GM12875 (cell line): Measurements from ENCODE around the gene PRKCZ.

Source experiments
- H3K4me3 ChIP-seq: one replicate; pipeline ENCODE4 v1.5.1; 2011; ENCODE audit warnings: low read depth, low read length, control low read depth
- TF ChIP-seq, protein P1 (sequence below): IDR thresholded peaks from 2 replicates; pipeline ENCODE4 v1.5.1; 2011; ENCODE audit warnings: low read depth, mild to moderate bottlenecking, control low read depth, inconsistent platforms, low read length, moderate library complexity, borderline replicate concordance; ENCODE audit not compliant: insufficient read depth

Gene PRKCZ

GRCh38 chr1:2156866-2157265 lies 106.7 kb downstream of the PRKCZ start:
- no peak overlapping the region for H3K4me3 ChIP-seq
- TF ChIP-seq, protein P1, sequence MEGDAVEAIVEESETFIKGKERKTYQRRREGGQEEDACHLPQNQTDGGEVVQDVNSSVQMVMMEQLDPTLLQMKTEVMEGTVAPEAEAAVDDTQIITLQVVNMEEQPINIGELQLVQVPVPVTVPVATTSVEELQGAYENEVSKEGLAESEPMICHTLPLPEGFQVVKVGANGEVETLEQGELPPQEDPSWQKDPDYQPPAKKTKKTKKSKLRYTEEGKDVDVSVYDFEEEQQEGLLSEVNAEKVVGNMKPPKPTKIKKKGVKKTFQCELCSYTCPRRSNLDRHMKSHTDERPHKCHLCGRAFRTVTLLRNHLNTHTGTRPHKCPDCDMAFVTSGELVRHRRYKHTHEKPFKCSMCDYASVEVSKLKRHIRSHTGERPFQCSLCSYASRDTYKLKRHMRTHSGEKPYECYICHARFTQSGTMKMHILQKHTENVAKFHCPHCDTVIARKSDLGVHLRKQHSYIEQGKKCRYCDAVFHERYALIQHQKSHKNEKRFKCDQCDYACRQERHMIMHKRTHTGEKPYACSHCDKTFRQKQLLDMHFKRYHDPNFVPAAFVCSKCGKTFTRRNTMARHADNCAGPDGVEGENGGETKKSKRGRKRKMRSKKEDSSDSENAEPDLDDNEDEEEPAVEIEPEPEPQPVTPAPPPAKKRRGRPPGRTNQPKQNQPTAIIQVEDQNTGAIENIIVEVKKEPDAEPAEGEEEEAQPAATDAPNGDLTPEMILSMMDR = no peak

GRCh38 chr1:2157856-2158255 lies 107.6 kb downstream of the PRKCZ start:
- H3K4me3 ChIP-seq = no peak overlapping the region
- TF ChIP-seq, protein P1 = no peak

DNA sequence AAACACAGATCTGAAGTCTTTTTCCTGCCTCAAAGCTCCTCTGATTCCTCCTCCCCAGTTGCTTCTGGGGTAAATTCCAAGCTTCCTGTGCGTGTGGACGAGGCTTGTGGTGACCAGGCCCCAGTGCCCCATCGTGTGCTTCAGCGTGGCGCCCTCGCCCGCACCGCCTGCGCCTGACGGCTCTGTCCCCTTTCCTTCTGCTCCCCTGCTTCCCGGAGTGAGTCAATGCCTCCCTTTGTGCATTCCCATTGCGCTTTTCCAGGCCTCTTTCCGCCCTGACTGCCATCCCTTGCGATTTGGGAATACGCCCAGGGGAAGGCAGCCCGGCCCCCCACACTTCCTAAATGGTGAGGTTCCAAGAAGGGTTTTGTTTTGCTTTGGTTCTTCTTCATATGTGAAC lies 108.1 kb downstream of the PRKCZ start:
- no peak overlapping the region for H3K4me3 ChIP-seq
- TF ChIP-seq, protein P1 = no peak

DNA sequence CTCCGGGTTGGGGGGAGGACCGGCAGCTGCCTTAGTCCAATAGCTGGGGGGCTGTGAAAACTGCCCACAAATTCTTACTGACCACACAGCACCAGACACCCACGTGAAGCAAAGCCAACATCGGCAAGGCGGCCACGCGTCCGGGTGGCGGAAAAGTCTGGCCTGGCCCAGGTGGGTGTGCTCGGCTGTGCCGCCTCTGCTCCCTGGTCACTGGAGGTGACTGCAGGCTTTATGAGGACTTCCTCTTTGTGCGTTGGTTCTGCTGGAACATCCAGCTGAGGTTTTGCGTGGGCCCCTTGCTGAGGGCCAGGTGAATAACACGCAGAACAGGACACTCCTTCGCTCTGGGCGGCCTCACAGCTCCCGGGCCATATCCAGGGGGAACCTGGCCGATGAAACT lies 108.9 kb downstream of the PRKCZ start:
- TF ChIP-seq, protein P1 = no peak
- no peak overlapping the region for H3K4me3 ChIP-seq

- TF ChIP-seq, protein P1 = no peak
- no peak overlapping the region for H3K4me3 ChIP-seq
Measured at GRCh38 chr1:2160451-2161300, 110.5 kb downstream of the PRKCZ start.

DNA sequence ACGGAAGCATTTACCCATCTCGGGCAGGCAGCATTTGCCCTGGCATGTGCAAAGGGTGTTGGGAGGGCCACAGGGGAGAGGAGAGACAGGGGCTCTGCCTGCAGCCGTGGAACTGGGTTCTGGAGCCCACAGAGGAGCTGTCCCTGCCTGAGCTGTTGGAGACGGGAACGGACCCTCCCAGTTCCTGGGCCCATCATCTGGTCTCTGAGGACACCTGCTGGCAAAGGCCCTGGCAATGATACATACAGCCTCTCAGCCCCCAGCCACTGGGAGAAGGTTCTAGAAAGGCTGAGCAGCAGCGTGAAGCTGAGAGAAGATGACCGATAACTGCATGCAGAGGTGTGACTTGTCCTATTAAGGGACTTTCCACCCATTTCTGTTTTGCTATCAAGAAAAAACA lies 113.0 kb downstream of the PRKCZ start:
- TF ChIP-seq, protein P1 = no peak
- H3K4me3 ChIP-seq = no peak overlapping the region

- no peak overlapping the region for H3K4me3 ChIP-seq
- TF ChIP-seq, protein P1 = no peak
Measured at GRCh38 chr1:2165646-2166045, 115.4 kb downstream of the PRKCZ start.
